NCI-H774 (cell line): Measurements from ENCODE around the gene TRIM61.
"Not testable (repeated sequence)": the region's sequence is repeated elsewhere in the genome, so short reads cannot be mapped to it uniquely, and the experiment has no call there.

Experiments used
- DNase-seq: peaks from one replicate; lab custom pipeline; 2025; lab: John Stamatoyannopoulos, UW

Gene TRIM61

DNA sequence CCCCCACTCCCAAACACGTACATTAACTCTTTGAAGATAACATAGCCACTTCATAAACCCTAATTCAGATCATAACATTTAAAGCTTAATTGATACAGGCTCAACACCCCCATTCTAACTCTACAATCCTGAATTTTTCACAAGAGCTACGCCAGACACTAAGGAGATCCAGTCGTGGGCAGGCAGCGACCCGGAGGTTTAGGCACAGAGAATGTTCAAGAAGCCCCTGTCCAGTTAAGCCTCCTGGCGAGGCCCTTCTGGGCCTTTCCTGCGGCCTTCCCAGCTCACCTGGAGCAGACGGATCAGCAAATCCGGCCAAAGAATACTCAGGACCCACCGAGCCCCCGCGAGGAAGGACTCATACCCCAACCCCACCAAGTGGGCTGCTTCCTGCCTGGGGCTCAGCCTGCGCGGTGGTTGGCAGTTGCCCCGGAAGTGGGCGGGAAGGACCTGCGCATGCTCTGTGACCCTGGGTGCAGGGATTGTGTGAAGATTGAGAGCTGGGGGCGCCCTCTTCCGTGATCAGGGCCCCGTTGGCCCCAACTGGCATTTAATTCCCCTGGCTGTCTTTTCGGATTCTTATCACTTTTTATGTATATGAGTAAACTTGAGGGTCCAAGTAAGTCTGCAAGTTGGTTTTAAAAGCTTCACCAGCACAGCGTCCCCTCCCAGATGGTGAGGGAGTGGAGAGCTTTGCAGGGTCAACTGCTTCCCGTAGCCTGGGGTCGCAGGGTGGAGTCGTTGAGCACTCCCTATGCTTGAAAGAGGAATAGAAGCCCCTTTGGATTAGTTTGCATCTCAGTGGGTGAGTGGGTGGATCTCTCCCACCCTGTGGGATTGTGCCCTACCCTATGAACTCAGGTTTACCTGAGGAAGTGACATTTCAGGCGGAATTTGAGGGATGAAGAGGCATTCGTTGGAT lies at the start of gene TRIM61:
Gene TRIM61 (minus strand): TSS at position 415 of the 922 bp plus-strand sequence. CDS start 7,655 bp downstream, outside the sequence.
- no peak for DNase-seq

DNA sequence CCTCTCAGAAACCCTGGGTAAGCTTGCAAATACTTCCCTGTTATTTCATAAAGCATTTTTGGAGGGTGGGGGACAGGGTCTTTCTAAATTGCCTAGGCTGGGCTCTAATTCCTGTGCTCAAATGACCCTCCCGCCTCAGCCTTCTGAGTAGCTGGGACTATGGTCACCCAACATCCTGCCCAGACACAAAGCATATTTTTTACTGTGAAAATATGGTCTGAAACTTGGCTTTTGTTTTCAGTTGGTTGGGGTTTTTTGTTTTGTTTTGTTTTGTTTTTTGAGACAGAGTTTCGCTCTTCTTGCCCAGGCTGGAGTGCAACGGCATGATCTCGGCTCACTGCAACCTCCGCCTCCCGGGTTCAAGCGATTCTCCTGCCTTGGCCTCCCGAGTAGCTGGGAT lies 48.3 kb upstream of the TRIM61 start:
- not testable (repeated sequence) for DNase-seq

DNA sequence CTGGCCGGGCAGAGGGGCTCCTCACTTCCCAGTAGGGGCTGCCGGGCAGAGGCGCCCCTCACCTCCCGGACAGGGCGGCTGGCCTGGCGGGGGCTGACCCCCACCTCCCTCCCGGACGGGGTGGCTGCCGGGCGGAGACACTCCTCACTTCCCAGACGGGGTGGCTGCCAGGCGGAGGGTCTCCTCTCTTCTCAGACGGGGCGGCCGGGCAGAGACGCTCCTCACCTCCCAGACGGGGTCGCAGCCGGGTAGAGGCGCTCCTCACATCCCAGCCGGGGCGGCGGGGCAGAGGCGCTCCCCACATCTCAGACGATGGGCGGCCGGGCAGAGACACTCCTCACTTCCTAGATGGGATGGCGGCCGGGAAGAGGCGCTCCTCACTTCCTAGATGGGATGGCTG lies 42.5 kb upstream of the TRIM61 start:
- DNase-seq, result not testable (repeated sequence)

DNA sequence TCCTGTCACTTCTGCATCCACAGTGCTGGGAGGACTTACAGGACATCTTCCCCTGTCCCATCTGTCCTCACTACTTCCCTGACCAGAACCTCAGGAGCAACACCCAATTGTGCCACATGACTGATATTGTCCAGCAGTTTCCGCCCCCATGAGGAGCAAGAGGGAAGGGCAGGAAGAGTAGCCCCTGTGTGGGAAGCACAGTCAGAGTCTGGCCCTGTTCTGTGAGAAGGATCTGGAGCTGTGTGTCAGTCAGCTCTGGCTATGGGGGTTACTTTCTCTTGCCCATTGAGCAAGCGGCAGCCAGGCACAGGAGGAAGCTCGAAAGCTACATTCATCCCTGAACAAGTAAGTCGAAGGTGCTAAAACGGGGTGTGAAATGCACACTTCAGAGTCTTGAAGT lies 39.5 kb upstream of the TRIM61 start:
- no peak for DNase-seq

DNA sequence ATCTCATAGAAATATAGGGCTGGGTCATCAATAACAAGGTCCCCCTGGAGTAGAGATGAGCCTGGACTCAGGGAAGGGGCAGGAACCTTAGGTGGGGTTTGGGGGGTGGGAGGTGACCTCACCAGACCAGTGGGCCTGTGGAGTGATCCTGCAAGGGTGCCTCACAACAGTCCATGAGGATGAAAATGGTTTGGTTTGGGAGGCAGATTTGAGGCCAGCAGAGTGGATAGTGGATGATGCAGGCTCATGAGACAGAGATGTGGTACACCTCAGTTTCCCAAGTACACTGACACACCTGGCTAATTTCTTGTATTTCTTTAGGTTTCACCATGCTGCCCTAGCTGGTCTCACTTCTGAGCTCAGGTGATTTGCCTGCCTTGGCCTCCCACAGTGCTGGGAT lies 36.2 kb upstream of the TRIM61 start:
- no peak for DNase-seq

DNA sequence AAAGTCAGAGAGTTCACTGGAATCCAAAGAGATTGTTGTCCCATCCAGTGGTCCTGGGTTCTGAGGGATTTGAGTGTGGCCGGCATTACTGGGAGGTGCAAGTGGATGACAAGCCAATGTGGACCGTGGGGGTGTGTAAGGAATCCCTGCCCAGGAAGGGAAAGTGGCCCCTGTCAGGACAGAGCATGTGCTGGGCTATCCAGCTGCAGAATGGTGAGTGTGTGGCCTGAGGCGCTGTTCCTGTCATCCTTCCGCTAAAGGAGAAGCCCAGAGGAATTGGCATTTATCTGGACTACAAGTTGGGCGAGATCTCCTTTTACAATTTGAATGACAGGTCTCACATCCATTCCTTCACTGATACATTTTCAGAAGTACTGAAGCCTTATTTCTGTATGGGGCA lies 33.9 kb upstream of the TRIM61 start:
- DNase-seq, result no peak

DNA sequence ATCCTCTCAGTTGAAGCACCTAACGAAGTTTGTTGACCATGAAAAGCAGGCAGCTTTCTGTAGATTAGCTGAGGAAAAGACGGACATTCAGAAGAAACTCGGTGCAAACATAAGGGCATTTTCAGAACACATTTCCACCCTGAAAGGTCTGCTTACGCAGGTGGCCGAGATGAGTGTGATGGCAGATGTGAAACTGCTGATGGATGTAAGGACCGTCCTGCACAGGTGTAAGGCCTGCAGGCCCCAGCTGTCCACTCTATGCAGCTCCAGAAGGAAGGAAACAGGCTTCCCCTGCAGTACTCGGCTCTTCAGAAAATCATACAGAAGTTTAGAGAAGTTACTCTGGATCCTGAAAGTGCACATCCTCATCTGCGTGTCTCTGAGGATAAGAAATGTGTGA lies 33.5 kb upstream of the TRIM61 start:
- no peak for DNase-seq

DNA sequence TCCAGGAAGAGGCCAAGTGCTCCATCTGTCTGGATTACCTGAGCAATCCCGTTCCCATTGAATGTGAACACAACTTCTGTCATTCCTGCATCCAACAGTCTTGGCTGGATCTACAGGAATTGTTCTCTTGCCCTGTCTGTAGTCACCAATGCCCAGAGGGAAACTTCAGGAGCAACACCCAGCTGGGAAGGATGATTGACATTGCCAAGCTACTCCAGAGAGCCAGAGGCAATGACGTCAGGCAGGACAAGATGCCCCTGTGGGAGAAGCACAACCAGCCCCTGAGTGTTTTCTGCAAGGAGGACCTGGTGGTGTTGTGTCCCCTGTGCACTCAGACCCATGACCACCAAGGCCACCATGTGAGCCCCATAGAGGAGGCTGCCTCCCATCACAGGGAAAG lies 33.0 kb upstream of the TRIM61 start:
- DNase-seq, result no peak

DNA sequence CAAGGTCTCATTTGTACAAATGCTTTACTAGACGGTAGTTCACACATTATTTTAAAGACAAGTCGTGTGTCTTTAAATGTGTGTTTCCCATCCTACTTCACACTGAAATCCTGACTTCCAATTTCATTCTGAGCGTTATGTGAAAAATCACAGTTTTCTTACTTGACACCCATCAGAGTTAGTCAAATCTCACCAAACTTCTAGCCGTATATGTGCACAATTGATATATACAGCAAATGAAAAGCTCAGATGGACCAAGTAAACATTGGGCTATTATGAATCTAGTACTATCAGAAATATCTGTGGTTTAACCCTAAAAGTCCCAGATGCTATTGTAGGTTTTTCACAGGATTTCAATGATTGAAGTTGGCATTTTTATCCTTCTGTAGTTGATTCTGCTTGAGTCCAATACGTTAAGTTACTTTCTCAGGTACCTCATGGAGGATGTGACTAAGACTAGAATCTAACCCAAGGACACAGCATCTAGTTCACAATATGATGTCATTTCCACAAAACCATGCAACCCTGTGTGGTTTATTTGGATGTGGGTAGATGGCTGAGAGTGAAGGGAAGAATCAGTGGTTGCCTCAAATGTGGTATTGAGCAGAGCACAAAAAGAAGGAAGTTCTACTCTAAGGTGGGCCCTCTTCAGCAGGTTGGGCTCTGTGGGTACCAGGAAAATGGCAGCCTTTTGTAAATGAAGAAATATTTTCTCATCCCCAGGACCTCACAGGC lies 32.2 kb upstream of the TRIM61 start:
- DNase-seq, result no peak

DNA sequence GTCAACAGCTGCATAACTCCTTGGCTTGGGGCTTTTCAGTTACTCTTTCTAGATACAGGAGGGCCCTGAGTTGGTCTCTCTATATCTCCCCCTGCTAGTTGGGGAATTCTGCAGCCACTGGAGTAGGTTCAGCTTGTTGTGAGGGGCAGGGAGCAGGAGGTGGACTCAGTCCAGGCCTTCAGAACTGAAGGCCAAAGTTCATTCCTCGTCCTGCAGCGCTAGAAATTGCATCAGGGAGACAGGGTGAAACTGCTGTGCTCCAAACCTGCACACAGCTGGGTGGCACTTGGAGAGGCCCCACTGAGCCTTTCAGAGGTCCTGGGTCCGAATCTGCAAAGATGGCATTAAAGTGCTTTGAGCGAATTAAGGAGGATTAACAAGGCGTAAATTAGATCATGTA lies 29.4 kb upstream of the TRIM61 start:
- DNase-seq, result no peak

DNA sequence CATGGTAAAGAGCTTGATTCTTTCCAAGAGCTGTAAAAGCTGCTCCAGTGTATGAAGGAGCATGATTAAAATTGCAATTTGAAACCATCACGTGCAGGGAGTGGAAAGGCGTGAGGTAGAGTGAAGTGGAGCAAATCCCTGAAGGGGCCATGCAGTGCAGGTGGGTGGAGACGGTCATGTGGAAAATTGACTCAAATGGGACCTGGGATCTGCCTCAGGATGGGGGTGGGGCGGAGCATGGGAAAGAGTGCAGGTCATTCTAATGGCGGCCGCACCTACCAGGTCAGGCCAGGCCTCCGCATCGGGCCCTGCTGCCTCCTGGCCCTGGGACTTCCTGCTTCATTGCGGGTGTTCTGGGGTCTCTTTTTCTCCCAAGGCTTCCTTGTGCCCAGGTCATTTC lies 29.0 kb upstream of the TRIM61 start:
- no peak for DNase-seq

DNA sequence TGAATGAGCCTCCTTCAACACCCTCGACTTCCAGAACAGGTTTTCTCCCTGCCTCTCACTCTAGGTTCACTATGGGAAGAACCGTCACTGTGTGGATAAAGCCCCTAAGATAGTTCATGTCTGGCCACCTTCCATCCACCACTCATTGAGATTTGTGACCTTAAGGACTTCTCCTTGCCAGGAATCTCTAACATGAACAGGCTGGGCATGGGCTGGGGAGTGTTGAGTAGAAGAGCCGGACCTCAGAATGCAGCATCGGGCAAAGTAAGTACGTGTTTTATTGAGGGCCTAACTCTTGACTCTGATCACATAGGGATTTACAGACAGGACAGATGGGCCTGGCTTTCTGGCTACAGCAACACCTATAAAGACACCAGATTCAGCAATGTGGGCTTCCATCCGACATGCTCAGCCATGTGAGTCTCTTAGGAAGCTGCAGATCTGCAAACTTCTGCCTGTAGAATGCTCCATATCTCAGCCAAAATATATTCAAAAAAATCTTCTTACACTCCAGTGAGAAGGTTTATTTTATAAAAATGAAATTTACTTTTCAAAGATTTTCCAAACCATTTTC lies 28.0 kb upstream of the TRIM61 start:
- no peak for DNase-seq

DNA sequence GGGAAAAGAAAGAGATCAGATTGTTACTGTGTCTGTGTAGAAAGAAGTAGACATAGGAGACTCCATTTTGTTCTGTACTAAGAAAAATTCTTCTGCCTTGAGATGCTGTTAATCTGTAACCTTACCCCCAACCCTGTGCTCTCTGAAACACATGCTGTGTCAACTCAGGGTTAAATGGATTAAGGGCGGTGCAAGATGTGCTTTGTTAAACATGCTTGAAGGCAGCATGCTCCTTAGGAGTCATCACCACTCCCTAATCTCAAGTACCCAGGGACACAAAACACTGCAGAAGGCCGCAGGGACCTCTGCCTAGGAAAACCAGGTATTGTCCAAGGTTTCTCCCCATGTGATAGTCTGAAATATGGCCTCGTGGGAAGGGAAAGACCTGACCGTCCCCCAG lies 24.5 kb upstream of the TRIM61 start:
- not testable (repeated sequence) for DNase-seq

DNA sequence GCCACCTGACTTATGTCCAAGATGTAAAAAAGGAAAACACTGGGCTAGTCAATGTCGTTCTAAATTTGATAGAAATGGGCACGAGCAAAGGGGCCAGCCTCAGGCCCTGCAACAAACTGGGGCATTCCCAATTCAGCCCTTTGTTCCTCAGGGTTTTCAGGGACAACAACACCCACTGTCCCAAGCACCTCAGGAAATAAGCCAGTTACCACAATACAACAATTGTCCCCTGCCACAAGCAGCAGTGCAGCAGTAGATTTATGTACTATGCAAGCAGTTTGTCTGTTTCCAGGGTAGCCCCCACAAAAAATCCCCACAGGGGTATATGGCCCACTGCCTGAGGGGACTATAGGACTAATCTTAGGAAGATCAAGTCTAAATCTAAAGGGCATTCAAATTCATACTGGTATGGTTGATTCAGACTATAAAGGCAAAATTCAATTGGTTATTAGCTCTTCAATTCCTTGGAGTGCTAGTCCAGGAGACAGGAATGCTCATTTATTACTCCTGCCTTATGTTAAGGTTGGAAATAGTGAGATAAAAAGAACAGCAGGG lies 21.1 kb upstream of the TRIM61 start:
- not testable (repeated sequence) for DNase-seq

DNA sequence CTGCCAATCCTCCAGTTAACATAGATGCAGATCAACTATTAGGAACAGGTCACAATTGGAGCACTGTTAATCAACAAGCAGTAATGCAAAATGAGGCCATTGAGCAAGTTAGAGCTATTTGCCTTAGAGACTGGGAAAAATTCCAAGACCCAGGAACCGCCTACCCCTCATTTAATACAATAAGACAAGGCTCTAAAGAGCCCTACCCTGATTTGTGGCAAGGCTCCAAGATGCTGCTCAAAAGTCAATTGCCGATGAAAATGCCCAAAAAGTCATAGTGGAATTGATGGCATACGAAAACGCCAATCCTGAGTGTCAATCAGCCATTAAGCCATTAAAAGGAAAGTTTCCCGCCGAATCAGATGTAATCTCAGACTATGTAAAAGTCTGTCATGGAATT lies 20.5 kb upstream of the TRIM61 start:
- no peak for DNase-seq

DNA sequence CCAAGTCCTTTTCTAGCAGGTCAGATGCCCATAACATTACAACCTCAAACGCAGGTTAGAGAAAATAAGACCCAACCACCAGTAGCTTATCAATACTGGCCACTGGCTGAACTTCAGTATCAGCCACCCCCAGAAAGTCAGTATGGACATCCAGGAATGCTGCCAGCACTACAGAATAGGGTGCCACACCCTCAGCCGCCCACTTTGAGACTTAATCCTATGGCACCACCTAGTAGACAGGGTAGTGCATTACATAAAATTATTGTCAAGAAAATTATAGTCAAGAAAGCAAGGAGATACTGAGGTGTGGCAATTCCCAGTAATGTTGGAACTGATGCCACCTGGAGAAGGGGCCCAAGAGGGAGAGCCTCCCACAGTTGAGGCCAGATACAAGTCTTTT lies 19.9 kb upstream of the TRIM61 start:
- DNase-seq, result no peak

DNA sequence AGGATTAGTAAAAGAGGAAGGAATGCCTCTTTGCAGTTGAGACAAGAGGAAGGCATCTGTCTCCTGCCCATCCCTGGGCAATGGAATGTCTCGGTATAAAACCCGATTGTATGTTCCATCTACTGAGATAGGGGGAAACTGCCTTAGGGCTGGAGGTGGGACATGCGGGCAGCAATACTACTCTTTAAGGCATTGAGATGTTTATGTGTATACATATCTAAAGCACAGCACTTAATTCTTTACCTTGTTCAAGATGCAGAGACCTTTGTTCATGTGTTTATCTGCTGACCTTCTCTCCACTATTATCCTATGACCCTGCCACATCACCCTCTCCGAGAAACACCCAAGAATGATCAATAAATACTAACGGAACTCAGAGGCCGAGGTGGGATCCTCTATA lies 18.7 kb upstream of the TRIM61 start:
- DNase-seq, result not testable (repeated sequence)

DNA sequence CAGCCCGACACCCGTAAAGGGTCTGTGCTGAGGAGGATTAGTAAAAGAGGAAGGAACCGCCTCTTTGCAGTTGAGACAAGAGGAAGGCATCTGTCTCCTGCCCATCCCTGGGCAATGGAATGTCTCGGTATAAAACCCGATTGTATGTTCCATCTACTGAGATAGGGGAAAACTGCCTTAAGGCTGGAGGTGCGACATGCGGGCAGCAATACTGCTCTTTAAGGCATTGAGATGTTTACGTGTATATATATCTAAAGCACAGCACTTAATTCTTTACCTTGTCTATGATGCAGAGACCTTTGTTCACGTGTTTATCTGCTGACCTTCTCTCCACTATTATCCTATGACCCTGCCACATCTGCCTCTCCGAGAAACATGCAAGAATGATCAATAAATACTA lies 13.3 kb upstream of the TRIM61 start:
- DNase-seq, result not testable (repeated sequence)

DNA sequence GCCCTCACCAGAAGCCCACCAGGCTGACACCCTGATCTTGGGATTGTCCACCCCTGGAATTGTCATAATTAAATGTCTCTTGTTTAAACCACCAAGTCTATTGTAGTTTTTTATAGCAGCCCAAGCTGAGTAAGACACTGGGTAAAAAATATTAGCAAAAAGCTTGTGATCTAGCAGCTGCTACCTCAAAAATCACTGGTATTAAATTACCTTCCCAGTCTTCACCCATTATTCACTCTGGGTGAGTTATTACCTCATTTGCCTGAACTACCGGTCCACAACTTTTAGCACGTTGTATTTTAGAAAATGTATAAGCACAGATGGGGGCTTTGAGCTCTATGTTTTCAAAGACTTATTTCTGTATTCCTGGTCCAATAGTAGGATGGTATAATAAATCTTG lies 12.0 kb upstream of the TRIM61 start:
- DNase-seq, result no peak

DNA sequence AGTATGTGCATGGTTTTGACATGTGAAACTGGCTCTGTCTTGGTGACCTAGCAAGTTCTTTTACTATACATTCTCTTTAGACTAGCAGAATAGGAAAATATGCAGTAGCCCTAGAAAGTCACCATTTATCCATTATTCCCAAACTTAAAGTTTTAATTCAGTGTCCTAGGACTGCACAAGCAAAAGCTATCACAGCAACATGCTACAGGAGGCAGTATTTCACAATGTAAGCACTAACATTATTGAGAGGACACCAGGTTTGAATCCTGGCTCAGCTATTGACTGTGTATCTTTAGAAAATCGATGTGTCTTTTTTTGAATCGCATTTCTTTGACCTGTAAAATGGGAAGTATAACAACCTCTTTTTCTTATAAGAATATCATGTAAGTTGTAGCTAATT lies 5.5 kb downstream of the TRIM61 start:
- DNase-seq, result not testable (repeated sequence)

DNA sequence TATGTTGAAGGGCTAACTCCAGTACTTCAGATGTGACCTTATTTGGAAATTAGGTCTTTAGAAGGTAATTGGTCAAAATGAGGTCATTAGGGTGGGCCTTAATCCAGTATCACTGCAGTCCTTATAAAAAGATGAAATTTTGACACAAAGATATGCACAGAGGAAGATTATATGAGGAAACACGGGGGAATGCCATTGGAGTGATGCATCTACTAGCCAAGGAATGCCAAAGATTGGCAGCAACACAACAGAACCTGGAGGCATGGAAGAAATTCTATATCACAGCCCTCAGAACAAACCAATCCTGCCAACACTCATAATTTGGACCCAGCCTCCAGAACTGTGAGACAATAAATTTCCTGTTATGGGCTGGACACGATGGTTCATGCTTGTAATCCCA lies 17.6 kb downstream of the TRIM61 start:
- no peak for DNase-seq

DNA sequence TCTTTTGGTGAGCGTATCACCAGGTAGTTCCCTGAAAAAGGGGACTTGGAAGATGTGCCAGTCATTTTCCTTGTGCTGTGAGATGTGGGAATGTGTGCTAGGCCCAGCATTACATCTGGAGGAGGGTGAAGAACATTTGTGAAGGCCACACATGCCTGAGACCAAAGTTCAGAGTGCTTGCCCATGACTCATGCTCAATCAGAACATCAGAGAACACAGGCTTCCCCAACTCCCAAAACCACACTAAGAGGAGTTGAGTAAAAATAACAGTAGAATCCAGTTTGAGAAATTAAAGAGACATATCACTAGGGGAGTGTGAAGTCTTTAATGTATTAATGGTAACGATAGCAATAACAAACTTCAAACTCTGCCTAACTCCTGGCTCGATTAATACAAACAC lies 18.0 kb downstream of the TRIM61 start:
- DNase-seq, result not testable (repeated sequence)
